HG03108 (cell line): ENCODE results near the gene ATG4C.

Source experiments
- ATAC-seq: cut with Tn5 transposase; IDR thresholded peaks from one replicate; pipeline ENCODE4 v1.9.1; 2021; ENCODE audit warnings: moderate library complexity; ENCODE audit not compliant: unreplicated experiment

ATG4C gene

DNA sequence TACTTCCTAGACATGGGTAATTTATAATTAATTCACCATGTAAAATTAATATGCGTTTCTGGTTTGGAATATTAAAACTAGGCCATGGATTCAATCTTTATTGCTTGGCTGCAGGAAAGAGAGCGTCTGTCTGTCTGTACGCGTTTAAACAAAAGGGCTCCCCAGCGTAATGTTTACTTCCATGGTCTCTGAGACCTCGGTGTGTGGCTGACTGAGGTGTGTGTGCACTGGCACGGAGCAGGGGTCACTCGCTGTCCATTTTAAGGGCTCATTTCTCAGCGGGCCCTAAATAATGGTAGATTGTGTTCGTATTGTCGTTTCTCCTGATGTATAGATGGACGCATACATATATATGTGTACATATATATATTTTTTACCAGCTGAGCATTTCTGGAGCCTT lies 119.6 kb downstream of the ATG4C start:
- no peak for ATAC-seq

DNA sequence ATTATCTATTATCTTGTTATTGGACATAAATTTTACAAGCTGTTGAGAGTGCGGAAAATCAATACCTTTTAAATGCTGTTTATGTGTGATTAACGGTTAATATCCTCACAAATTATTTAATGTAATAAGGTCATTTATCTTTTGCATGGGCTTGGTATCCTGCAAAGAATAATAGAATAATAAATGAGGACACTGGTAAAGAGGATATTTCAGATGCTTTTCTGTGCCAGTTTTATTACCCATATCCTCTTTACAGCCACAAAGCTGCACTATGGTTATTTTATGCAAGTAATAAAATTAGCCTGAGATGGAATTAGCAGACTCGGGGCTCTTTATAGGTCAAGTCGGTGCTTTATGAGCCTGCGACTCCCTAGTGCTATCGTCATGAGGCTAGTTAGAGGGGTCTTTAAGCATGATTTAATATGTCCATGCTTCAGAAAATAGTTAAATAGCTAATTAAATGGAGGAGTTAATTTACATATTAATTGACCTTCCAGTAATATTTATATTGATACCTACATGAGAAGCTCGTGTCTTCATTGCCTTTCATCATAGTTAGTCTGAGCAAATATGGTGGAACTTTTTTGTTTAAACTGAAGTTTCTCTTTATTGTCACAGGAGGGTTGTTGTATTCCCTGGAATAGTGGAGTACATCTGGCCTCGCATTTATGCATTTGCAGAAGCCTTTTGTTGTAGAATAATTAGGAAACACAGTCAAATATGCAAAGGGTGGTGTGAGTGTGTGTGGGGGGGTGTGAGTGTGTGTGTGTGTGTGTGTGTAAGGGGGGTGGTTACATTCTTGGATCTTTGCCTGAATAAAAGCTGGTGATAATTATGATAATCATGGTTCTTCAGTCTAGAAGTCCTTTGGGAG lies 120.3 kb downstream of the ATG4C start:
- ATAC-seq, result no peak

DNA sequence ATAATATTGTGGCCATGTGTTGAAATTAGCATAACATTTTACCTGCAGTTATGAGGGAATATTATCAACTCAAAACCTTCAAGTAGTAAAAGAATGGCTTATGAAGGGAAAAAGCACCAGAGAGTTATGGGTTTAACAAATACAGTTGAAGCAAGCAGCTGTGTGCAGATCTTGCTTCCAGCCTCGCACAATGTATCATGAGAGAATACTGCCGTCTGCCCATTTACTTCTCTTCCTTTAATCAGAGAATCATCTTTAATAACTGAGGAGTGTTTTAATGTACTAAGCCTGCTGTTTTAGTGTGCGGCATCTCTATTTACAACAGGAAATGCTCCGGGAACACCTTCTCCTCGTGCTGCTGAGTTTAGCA lies 120.9 kb downstream of the ATG4C start:
- no peak for ATAC-seq

DNA sequence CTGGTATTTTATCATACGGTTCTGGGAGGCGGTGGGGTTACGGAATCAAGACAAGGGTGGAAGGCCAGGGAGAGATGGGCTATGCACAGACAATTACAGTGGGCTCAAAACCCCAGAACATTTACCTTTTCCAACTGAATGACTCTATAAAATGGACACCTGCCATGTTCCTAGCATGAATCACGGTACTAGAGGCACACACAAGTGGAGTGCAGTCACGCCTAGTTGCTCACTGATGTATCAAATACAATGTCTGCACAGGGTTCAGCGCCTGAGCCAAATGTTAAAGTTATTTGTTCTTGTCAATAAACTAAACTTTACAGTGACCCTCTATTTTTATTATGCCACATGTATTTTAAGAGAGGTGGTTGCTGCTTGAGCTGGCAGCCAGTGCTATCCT lies 121.4 kb downstream of the ATG4C start:
- no peak for ATAC-seq

DNA sequence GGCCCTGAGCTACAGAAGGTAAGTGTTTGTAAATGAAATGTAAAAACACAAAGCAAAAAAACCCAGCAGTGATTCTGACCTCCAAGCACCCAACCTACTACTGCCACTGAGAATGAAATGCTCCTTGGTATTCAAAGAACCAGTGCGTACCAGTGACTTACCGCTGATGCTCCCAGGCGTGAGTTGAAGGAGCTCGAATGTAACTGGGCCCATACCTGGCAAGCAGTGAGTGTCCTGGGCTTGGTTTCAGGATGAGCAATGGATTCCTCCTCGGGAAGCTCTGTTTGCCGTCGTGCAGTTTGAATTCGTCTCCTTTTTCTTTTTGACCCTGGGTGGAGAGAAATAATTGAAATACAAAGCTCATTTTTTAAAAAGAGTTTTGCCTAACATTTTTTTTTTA lies 121.9 kb downstream of the ATG4C start:
- ATAC-seq, result no peak

DNA sequence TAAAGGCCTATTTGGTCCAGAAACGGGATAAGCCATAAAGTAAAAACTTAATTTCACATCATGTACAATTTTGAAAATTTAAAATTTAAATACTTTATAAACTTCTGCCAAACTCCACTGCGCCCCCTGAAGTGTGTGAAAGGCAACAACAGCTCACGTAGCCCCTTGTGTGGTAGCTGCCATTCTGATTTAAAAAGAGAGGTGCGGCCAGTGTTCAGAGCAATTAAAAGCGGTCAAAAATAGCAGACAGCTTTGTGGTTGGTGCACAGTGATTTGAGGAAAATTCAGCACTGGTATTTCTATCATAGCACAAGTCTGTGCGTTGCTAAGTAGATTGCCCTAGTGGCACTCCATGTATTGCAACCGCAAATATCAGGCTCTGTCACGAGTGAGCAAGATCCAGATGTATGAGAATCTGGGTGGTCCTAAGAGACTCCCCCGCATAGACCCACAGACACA lies 122.5 kb downstream of the ATG4C start:
- ATAC-seq, result no peak

DNA sequence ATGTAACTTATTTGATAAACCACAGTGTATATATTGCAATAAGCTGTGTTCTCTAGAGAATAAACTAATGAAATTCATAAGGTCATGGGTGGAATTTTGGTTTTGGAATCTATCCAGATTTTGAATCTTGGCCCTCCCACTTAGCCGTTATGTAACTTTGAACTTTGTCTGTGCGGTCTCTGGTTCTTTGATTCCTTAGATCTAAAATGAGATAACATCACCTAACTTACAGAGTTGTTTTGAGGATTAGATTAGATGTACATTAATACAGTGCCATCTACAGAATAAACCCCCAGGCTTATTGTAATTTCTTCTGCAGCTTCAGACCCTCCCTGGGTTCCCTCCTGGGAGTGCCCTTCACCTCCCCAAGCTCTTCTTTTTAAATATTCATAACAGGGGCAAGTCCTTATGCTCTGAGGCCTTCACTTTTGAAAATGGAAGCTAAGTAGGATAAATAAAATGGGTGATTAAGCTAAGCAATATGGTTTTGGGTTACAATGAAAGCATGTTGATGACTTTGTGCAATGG lies 124.3 kb downstream of the ATG4C start:
- ATAC-seq, result no peak

DNA sequence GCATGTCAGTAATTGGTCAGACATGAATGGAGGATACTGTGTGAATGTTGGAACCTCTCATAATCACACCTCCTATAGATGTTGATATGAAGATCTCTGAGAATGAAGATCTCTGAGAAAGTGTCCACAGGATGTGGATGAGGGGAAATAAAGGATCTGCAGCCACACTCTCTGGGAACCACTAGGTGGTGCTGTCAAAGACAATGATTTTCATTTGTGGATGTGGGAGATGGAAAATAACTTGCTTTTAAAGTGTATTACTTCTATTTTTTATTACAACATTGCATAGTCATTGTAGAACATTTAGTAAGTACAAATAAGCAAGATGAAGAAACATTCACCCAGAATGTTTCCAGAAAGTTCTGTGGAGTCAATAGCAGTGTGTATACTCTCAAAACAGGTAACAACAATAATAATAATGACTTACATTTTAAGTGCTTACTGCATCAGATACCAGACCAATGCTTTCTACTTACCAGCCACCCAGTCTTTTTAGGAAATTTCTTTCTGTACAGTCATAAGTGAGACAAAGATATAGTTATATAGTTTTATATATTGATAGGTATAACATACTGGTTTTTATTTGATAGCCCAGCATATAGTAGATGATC lies 128.2 kb downstream of the ATG4C start:
- no peak for ATAC-seq
